H1 (cell line): ENCODE data around the gene CNTN5.

ENCODE experiments used
- ATF3 ChIP-seq: IDR thresholded peaks from 2 replicates; pipeline ENCODE4 v1.6.1; 2011; ENCODE audit warnings: low read depth, mild to moderate bottlenecking, low read length; ENCODE audit not compliant: insufficient read depth
- BRCA1 ChIP-seq: IDR thresholded peaks from 2 replicates; pipeline ENCODE4 v1.6.1; 2012; ENCODE audit warnings: low read depth, low read length, improper control_type of control experiment
- HDAC2 ChIP-seq, 2 experiments: fragments of 300-600 bp in 1 of 2; sonication (generic) in 1 of 2; IDR thresholded peaks; 2 replicates each; pipeline ENCODE4 v1.6.1; 2011 to 2012; ENCODE audit warnings: low read depth in 2 of 2, low read length in 2 of 2, mild to moderate bottlenecking in 2 of 2, moderate library complexity in 2 of 2, borderline replicate concordance in 1 of 2, inconsistent platforms in 1 of 2
- KDM1A ChIP-seq: fragments of 200-600, 300-600 bp; sonication (generic); IDR thresholded peaks from 2 replicates; pipeline ENCODE4 v1.7.1; 2016; ENCODE audit warnings: mild to moderate bottlenecking, low read length, borderline replicate concordance
- SRF ChIP-seq: IDR thresholded peaks from 2 replicates; pipeline ENCODE4 v1.6.1; 2011; ENCODE audit warnings: mild to moderate bottlenecking, low read depth, low read length, moderate library complexity
- YY1 ChIP-seq: IDR thresholded peaks from 2 replicates; pipeline ENCODE4 v1.6.1; 2011; ENCODE audit warnings: low read depth, mild to moderate bottlenecking, low read length

- TF ChIP-seq BRCA1 (no peak), YY1 (no peak), KDM1A (no peak), SRF (no peak), ATF3 (no peak), HDAC2 (IDR thresholded peaks at IDR 0.05; ENCODE audit: borderline replicate concordance in 1 of 2, low read depth in 2 of 2, low read length in 2 of 2) (no peak)
Measured at GRCh38 chr11:99632969-99633368, 612.2 kb downstream of the CNTN5 start.
